Keratinocyte (primary cell): ENCODE data around the gene MLLT6. TPM values are rescaled to one million over a fixed set of nuclear protein-coding genes. Genes with fewer than 3 reads are reported as not detected.

Source experiments
- DNase-seq: peaks from one replicate; pipeline ENCODE4 v3.0.0-alpha.2; 2011; ENCODE audit warnings: low read depth, missing footprints, low spot score
- FAIRE-seq: peaks from 2 replicates; lab custom pipeline; 2011; peaks lifted over from hg19 to GRCh38; lab: Jason Lieb, UNC
- H2AFZ ChIP-seq: 2 replicates; pipeline ENCODE4 v1.6.0; 2012; ENCODE audit warnings: low read length, control low read depth, inconsistent platforms; ENCODE audit not compliant: control insufficient read depth
- H3K27ac ChIP-seq: 2 replicates; pipeline ENCODE4 v1.5.1; 2011; ENCODE audit warnings: low read length; ENCODE audit not compliant: control insufficient read depth, insufficient read depth
- H3K27me3 ChIP-seq: 3 replicates; pipeline ENCODE4 v1.6.0; 2011; ENCODE audit warnings: low read length; ENCODE audit not compliant: control insufficient read depth, insufficient read depth; ENCODE audit errors: extremely low read depth
- H3K36me3 ChIP-seq, 2 experiments: 2 replicates in 1 of 2; 3 replicates in 1 of 2; pipeline ENCODE4 v1.5.1; 2011; ENCODE audit warnings: low read length in 2 of 2, mild to moderate bottlenecking in 1 of 2; ENCODE audit not compliant: control insufficient read depth in 2 of 2, insufficient read depth in 2 of 2; ENCODE audit errors: extremely low read depth in 1 of 2
- H3K4me1 ChIP-seq: 3 replicates; pipeline ENCODE4 v1.5.1; 2011; ENCODE audit warnings: low read length; ENCODE audit not compliant: control insufficient read depth, insufficient read depth; ENCODE audit errors: extremely low read depth
- H3K4me2 ChIP-seq: 3 replicates; pipeline ENCODE4 v1.6.0; 2011; ENCODE audit warnings: low read depth, low read length; ENCODE audit not compliant: control insufficient read depth, insufficient read depth; ENCODE audit errors: extremely low read depth
- H3K4me3 ChIP-seq, 3 experiments: fragments of 200-600 bp in 1 of 3; sonication (generic) in 1 of 3; 2 replicates in 2 of 3; 3 replicates in 1 of 3; pipeline ENCODE4 v1.5.1; 2011 to 2016; ENCODE audit warnings: low read length in 3 of 3, mild to moderate bottlenecking in 3 of 3, control low read depth in 2 of 3, inconsistent platforms in 1 of 3, low read depth in 1 of 3, mixed read lengths in 1 of 3, mixed run types in 1 of 3, moderate library complexity in 1 of 3; ENCODE audit not compliant: control insufficient read depth in 2 of 3, insufficient read depth in 2 of 3; ENCODE audit errors: extremely low read depth in 1 of 3
- H3K79me2 ChIP-seq: 2 replicates; pipeline ENCODE4 v1.6.0; 2012; ENCODE audit warnings: low read length; ENCODE audit not compliant: control insufficient read depth, insufficient read depth
- H3K9ac ChIP-seq: 3 replicates; pipeline ENCODE4 v1.6.0; 2011; ENCODE audit warnings: low read length; ENCODE audit not compliant: control insufficient read depth, insufficient read depth; ENCODE audit errors: extremely low read depth
- H3K9me1 ChIP-seq: 3 replicates; pipeline ENCODE4 v1.6.0; 2011; ENCODE audit warnings: low read length; ENCODE audit not compliant: control insufficient read depth, insufficient read depth; ENCODE audit errors: extremely low read depth
- H3K9me3 ChIP-seq: 2 replicates; pipeline ENCODE4 v1.5.1; 2012; ENCODE audit warnings: low read depth, low read length; ENCODE audit not compliant: control insufficient read depth
- H4K20me1 ChIP-seq: 3 replicates; pipeline ENCODE4 v1.6.0; 2011; ENCODE audit warnings: low read length; ENCODE audit not compliant: control insufficient read depth, insufficient read depth; ENCODE audit errors: extremely low read depth
- EZH2 ChIP-seq: IDR thresholded peaks from one replicate; pipeline ENCODE4 v1.6.1; 2012; ENCODE audit warnings: inconsistent platforms, mild to moderate bottlenecking, low read length, moderate library complexity
- dilution Hi-C: fragments of 300-500 bp; cut with MboI; formaldehyde crosslinking; loops from one replicate; pipeline ENCODE4 v1.7.0; 2020; ENCODE audit warnings: low sequenced_read_pairs; ENCODE audit not compliant: extremely low pct_ligation_motif_present
- polyA plus RNA-seq, 5 experiments: library from polyadenylated mRNA; depleted of rRNA in 3 of 5; stranded (reverse) in 3 of 5; stranded (forward) in 1 of 5; unstranded in 1 of 5; fragments of >200 nt; gene quantifications; 1 replicate in 1 of 5; 2 replicates in 3 of 5; 3 replicates in 1 of 5; pipeline versions ENCODE4 v1.2.1 to v1.2.3, GENCODE V29; 2011 to 2012; ENCODE audit warnings: missing spikeins in 2 of 5, low read depth in 1 of 5, low replicate concordance in 1 of 5
- TF ChIP-seq, protein P1 (sequence below), 3 experiments: IDR thresholded peaks in 1 of 3; conservative IDR thresholded peaks in 1 of 3; optimal IDR thresholded peaks in 1 of 3; 2 replicates in 2 of 3; 3 replicates in 1 of 3; pipeline versions ENCODE3 to v1.5.1; 2011; ENCODE audit warnings: low read length in 3 of 3, mild to moderate bottlenecking in 3 of 3, moderate library complexity in 2 of 3, control low read depth in 1 of 3, inconsistent platforms in 1 of 3; ENCODE audit not compliant: insufficient read depth in 2 of 3; ENCODE audit errors: extremely low read depth in 1 of 3

The MLLT6 gene
- polyA plus RNA-seq, 1 donor (not counting 4 experiments of a cell fraction or from before 2014, with no cell fraction given): 17.4 TPM

- Histone ChIP-seq H3K9me1 (no peaks in the 10 kb centered on the region), H2AFZ (no peak overlapping the region), H3K9me3 (no peaks in the 10 kb centered on the region), H3K27me3 (no peaks in the 10 kb centered on the region), H3K4me1 (no peaks in the 10 kb centered on the region), H3K4me2 (no peak overlapping the region), H3K79me2 (no peaks in the 10 kb centered on the region), H3K9ac (no peak overlapping the region), H3K4me3 (no peak overlapping the region), H4K20me1 (no peaks in the 10 kb centered on the region), H3K27ac (no peak overlapping the region), H3K36me3 (peaks cover 33 to 36% of the 10 kb centered on the region in 2 experiments)
- TF ChIP-seq, protein P1, sequence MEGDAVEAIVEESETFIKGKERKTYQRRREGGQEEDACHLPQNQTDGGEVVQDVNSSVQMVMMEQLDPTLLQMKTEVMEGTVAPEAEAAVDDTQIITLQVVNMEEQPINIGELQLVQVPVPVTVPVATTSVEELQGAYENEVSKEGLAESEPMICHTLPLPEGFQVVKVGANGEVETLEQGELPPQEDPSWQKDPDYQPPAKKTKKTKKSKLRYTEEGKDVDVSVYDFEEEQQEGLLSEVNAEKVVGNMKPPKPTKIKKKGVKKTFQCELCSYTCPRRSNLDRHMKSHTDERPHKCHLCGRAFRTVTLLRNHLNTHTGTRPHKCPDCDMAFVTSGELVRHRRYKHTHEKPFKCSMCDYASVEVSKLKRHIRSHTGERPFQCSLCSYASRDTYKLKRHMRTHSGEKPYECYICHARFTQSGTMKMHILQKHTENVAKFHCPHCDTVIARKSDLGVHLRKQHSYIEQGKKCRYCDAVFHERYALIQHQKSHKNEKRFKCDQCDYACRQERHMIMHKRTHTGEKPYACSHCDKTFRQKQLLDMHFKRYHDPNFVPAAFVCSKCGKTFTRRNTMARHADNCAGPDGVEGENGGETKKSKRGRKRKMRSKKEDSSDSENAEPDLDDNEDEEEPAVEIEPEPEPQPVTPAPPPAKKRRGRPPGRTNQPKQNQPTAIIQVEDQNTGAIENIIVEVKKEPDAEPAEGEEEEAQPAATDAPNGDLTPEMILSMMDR (optimal IDR thresholded peaks at IDR 0.05 in 1 of 3, IDR thresholded peaks at IDR 0.05 in 1 of 3, conservative IDR thresholded peaks at IDR 0.05 in 1 of 3; ENCODE audit: extremely low read depth in 1 of 3, insufficient read depth in 2 of 3, low read length in 3 of 3): no peak
- TF ChIP-seq EZH2: no peak
- dilution Hi-C loops: no loop called here
- no peak for DNase-seq
- no peak for FAIRE-seq
Observed at GRCh38 chr17:38768417-38768816, 63.3 kb downstream of the MLLT6 start.

DNA sequence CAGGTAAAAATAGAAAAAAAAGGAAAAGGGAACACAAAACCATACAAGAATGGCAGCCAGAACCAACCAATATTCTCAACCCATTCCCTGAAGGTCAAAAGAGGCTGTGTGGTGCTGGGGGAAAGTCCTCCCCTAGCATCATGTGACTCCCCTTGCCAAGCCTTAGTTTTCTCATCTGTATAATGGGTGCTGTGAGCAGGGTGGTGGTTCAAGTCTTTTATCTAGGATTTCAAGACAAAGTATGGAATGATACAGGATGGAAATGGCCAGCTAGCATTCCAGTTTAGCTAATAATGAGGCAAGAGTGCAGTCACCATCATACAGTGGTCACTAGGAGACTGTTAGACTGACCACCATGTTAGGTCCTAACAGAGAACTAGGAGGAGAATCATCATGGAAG is 68.2 kb downstream of the MLLT6 start:
- H3K4me3 ChIP-seq: no peak overlapping the region
- H2AFZ ChIP-seq: no peak overlapping the region
- H3K9me3 ChIP-seq: no peaks in the 10 kb centered on the region
- H3K4me2 ChIP-seq: no peak overlapping the region
- no peaks in the 10 kb centered on the region for H4K20me1 ChIP-seq
- no peaks in the 10 kb centered on the region for H3K27me3 ChIP-seq
- FAIRE-seq: no peak
- no peak for TF ChIP-seq EZH2
- no peak overlapping the region for H3K9ac ChIP-seq
- dilution Hi-C loops: no loop called here
- H3K9me1 ChIP-seq: no peaks in the 10 kb centered on the region
- no peaks in the 10 kb centered on the region for H3K79me2 ChIP-seq
- no peak overlapping the region for H3K27ac ChIP-seq
- H3K4me1 ChIP-seq: no peaks in the 10 kb centered on the region
- peaks cover 26 to 32% of the 10 kb centered on the region in 2 experiments for H3K36me3 ChIP-seq
- DNase-seq: no peak

- Histone ChIP-seq H3K79me2 (no peaks in the 10 kb centered on the region), H3K4me3 (no peak overlapping the region), H3K36me3 (peaks cover 39 to 52% of the 10 kb centered on the region in 2 experiments), H3K27me3 (no peaks in the 10 kb centered on the region), H3K9ac (no peak overlapping the region), H3K9me3 (no peaks in the 10 kb centered on the region), H3K9me1 (no peaks in the 10 kb centered on the region), H2AFZ (no peak overlapping the region), H3K4me1 (no peaks in the 10 kb centered on the region), H3K4me2 (no peak overlapping the region), H3K27ac (no peak overlapping the region), H4K20me1 (peaks cover 2% of the 10 kb centered on the region)
- DNase-seq: no peak
- no peak for TF ChIP-seq EZH2
- TF ChIP-seq, protein P1 (optimal IDR thresholded peaks at IDR 0.05 in 1 of 3, IDR thresholded peaks at IDR 0.05 in 1 of 3, conservative IDR thresholded peaks at IDR 0.05 in 1 of 3; ENCODE audit: extremely low read depth in 1 of 3, insufficient read depth in 2 of 3, low read length in 3 of 3): no peak
- no peak for FAIRE-seq
- dilution Hi-C loops: no loop called here
Observed at GRCh38 chr17:38777641-38778250, 72.7 kb downstream of the MLLT6 start.
